GM19463 (cell line): ENCODE measurements around the gene WFDC9.
"Not testable (repeated sequence)": the region's sequence is repeated elsewhere in the genome, so short reads cannot be mapped to it uniquely, and the experiment has no call there.

ENCODE experiments used
- ATAC-seq: cut with Tn5 transposase; IDR thresholded peaks from one replicate; pipeline ENCODE4 v1.9.1; 2021; ENCODE audit warnings: mild to moderate bottlenecking, moderate library complexity; ENCODE audit not compliant: unreplicated experiment

WFDC9 gene

DNA sequence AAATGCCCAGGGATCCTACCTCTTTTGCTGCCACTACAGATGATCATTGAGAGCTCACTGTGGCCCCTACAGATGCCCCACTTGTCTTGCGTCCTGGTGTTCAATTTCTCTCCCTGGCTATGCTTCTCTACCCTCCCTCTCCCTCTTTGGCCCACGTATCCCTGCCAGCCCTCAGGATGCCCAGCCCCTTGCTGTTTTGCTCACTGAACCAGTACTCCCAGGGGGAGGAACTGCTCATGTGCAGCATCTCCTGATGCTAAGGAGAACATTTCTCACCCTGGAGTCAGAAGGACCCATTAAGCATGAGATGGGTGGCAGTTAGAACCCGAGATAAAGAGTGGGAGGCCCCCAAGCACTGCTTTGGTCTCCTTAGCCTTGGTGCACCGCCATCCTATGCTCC, at the start of gene WFDC9:
Gene WFDC9 (minus strand): TSS at position 101 of the 400 bp plus-strand sequence. CDS start 21,103 bp downstream, outside the sequence.
- no peak for ATAC-seq

DNA sequence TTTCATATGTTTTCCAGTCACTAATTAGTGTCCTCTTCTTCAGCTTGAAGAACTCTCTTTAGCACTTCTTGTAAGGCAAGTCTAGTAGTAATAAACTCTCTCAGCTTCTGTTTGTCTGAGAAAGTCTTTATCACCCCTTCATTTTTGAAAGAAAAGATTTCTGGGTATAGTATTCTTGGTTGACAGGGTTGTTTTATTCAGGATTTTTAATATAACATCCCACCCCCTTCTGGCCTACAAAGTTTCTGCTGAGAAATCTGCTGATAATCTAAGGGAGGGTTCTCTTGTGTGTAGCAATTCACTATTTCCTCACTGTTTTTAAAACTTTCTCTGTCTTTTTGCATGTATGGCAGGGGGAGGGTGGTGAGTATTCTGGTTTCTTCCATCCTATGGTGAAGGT, 48.6 kb upstream of the WFDC9 start:
- ATAC-seq = no peak

DNA sequence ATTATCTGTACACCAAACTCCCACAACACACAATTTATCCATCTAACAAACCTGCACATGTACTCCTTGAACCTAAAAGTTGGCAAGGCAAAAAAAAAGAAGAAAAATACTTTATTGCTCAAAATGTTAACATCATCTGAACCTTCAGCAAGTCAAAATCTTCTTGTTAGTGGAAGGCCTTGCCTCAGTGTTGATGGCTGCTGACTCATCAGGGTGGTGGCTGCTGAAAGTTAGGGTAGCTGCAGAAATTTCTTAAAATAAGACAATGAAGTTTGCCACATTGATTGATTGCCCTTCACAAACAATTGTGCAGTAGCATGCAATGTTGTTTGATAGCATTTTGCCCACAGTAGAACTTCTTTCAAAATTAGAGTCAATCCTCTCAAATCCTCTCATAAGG, 41.7 kb upstream of the WFDC9 start:
- no peak for ATAC-seq

DNA sequence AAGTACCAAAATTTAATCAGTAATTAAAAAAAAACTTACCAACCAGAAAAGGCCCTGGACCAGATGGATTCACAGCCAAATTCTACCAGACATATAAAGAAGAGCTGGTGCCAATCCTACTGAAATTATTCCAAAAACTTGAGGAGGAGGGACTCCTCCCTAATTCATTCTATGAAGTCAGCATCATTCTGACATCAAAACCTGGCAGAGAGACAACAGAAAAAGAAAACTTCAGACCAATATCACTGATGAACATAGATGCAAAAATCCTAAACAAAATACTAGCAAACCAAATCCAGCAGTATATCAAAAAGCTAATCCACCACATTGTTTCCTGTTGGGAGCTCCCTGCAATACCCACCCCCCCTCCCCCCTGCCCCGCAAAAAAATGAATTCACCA, 39.1 kb upstream of the WFDC9 start, which contains the start of gene WFDC11:
Gene WFDC11 (minus strand): TSS at position 101 of the 400 bp plus-strand sequence. CDS start 19,639 bp downstream, outside the sequence.
- no peak for ATAC-seq

DNA sequence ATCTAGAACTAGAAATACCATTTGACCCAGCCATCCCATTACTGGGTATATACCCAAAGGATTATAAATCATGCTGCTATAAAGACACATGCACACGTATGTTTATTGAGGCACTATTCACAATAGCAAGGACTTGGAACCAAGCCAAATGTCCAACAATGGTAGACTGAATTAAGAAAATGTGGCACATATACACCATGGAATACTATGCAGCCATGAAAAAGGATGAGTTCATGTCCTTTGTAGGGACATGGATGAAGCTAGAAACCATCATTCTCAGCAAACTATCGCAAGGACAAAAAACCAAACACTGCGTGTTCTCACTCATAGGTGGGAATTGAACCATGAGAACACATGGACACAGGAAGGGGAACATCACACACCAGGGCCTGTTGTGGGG, 26.0 kb upstream of the WFDC9 start:
- not testable (repeated sequence) for ATAC-seq

DNA sequence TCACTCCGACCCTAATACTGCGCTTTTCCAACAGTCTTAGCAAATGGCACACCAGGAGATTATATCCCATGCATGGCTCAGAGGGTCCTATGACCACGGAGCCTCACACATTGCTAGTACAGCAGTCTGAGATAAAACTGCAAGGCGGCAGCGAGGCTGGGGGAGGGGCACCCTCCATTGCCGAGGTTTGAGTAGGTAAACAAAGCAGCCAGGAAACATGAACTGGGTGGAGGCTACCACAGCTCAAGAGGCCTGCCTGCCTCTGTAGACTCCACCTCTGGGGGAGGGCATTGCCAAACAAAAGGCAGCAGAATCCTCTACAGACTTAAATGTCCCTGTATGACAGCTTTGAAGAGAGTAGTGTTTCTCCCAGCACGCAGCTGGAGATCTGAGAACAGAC, 20.6 kb upstream of the WFDC9 start:
- ATAC-seq = not testable (repeated sequence)

DNA sequence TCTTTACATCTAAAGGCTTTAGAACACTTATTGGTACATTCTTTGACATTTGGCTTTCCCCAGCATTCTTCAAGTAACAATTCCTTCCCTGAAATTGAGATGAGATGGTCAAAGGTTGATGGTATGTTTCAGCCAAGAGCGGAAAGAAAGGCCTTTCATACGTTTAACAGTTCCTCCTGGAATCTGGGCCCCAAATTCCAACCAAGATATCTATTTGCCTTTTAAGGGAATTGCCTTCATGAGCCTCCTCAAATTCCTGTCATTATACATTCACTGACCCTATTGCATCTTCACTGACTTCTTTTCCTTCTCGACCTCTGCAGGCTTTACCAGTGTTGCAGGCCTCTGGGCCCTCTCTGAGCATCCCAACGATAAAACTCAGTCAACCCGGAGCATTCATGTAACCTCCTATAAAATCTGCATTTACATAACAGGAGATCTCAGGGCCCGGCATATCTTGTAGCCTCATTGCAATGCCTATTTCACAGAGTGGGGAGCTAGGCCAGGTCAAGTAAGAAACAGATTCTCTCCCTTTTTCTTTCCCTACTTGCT, 18.3 kb upstream of the WFDC9 start:
- no peak for ATAC-seq

DNA sequence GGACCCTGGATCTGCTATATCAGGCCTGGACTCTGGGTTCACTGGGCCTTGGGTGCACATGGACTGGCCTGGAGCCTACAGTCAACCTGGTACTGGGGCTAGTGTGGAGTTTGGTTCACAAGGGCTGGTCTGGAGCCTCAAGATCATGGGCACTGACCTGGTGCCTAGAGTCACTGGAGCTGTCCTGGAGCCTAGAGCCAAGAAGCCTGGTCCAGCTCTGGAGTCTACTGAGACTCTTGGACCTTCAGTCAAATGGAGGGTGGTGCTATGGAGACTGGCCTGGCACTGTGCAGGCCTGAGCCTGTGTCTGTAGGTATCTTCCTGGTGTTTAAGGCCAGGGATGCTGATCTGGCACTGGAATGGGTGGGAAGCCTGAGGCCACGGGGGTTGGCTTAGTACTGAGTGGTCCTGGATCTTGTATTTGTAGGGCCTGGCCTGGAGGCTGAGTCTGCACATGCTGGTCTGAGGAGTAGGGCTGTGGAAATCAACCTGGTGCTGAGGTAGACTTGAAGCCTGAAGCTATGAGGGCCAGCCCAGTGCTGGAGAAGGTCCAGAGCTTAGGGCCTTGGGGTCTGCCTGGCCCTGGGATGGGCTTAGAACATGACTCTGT, 16.5 kb upstream of the WFDC9 start:
- ATAC-seq = no peak

DNA sequence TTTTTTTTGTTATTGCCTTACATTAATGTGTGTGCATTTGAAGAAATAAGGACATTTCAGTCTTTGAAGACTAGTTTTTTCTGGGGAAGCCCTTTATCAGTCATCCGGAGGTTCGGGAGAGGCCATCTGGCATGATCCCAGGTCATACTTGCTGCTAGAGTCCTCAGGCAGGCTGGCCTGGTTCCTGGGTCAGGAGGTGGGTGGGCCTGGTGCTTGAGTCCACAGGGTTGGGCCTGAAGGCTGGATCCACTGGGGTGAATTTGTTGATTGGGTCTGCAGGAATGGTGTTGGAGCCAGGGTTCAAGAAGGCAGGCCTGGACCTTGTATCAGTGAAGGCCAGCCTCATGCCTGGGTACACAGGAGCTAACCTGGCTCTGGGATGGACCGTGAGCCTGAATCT, 15.8 kb upstream of the WFDC9 start:
- ATAC-seq = no peak

DNA sequence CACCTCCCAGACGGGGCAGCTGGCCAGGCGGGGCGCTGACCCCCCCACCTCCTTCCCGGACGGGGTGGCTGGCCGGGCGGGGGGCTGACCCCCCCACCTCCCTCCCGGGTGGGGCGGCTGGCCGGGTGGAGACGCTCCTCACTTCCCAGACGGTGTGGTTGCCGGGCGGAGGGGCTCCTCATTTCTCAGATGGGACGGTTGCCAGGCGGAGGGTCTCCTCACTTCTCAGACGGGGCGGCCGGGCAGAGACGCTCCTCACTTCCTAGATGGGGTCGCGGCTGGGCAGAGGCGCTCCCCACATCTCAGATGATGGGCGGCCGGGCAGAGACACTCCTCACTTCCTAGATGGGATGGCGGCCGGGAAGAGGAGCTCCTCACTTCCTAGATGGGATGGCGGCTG, 14.8 kb upstream of the WFDC9 start:
- ATAC-seq = not testable (repeated sequence)

DNA sequence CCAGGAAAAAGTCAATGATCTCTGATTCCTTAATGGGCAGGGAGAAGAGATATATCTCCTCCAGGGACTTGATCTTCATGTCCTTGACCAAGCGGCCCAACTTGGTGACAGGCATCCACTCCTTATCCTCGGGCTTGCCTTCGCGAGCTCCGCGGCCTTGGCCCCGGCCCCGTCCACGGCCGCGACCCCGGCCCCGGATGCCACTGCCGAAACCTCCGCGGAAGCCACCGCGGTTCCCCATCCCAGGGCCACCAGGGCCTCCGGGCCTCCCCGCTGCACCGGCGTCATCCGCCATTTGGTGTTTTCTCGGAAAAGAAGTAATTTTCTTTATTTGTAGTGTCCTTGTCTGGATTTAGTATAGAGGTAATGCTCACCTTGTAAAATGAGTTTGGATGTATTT, 10.0 kb upstream of the WFDC9 start:
- not testable (repeated sequence) for ATAC-seq

DNA sequence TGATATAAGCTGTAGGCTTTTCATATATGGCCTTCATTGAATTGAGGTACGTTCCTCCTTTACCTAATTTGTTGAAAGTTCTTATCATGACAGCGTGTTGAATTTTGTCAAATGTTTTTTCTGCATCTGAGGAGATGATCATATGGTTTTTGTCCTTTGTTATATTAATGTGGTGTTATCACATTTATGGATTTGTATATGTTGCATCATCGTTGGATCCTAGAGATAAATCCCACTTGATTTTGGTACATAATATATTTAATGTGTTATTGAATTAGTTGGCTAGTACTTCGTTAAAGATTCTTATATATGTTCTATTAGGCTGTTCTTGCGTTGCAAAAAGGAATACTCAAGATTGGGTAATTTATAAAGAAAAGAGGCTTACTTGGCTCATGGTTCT, 8.6 kb upstream of the WFDC9 start:
- ATAC-seq = no peak

DNA sequence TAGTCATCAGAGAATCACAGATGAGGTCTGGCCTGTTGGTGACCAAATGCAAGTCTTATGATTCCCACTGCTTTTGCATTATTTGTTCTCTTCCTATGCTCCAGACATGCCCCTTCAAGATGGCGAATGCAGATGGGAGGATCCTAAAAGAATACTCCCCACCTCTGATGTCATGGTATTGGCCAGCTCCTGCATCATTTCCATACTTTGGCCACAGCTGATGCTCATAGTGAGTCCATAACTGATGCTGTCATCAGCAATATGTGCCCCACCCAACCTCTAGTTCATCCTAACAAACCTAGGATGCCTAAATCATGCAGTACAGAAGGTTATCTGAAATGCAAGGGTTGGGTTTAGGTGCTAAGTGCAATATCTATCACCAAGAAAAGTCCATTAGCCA, 5.4 kb upstream of the WFDC9 start:
- no peak for ATAC-seq

DNA sequence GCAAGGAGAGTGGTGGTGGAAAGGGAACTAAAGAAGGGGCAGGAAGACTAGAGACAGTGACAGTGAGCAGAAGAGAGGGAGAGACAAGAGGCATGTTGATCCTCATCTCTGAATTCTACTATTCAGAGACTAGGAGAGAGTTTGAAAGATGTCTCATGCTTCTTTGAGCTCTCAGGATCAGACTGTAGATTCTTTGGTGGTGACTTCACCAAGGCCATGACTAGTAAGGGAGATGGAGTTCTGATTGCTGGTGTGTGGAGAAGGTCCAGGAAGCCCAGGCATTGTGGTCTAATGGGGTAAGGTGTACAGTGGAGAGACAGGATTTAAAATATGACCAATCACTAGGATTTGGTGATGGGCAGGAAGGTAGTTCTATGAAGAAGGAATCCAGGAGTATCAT, 713 bp downstream of the WFDC9 start:
- no peak for ATAC-seq

DNA sequence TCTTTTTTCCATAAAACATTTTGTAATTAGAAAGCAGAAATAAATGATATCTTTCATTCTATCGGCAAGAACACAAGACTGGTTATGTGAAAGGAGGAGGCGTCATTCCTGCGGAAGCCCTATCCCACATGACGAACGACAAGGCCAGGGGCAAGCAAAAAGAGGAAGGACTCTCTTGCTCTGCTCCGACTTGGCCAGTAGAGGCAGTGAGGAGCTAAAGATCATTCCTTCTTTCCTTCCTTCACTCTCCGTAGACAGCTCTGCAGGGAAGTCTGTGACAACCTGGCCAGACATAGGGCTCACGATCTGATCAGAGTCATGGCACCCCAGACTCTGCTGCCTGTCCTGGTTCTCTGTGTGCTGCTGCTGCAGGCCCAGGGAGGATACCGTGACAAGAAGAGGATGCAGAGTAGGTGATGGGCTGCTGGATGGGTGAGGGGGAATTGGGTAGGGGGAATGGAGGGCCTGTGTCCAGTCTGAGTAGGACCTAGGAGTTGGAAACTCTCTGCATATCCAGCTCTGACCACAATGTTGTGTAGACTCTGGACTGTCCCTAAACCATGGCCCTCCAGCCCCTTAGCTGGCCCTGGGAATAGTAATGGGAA, 1.5 kb downstream of the WFDC9 start, which contains the start of gene WFDC10A:
Gene WFDC10A (plus strand): TSS at position 244 of the 605 bp plus-strand sequence. CDS start 75 bp downstream, at position 319.
- no peak for ATAC-seq

DNA sequence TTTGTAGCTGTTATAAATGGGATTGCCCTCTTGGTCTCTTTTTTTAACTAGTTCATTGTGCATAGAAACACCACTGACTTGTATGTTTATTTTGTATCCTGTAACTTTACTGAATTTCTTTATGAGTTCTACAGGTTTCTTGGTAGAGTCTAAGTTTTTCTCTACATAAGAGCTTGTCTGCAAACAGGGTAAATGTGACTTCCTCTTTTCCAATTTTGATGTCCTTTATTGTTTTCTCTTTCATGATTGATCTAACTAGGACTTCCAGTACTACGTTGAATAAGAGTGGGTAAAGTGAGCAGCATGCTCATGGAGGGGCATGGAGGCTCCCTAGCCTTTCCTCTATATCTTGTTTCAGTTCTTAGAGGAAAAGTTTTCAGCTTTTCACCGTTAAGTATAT, 4.5 kb downstream of the WFDC9 start:
- no peak for ATAC-seq

DNA sequence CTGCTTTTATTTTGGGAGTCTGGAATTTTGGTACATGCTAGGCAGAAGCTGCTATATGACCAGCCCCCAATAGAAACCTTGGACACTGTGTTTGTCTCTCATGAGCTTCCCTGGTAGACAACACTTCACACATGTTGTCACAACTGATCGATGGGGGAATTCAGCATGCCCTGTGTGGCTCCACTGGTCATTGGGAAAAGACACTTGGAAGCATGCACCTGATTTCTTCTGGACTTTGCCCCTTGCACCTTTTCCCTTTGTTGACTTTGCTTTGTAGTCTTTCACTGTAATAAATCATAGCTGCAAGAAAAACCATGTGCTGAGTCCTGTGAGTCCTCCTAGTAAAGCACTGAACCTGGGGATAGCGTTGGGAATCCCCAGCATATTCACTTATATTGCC, 9.5 kb downstream of the WFDC9 start:
- ATAC-seq = no peak

DNA sequence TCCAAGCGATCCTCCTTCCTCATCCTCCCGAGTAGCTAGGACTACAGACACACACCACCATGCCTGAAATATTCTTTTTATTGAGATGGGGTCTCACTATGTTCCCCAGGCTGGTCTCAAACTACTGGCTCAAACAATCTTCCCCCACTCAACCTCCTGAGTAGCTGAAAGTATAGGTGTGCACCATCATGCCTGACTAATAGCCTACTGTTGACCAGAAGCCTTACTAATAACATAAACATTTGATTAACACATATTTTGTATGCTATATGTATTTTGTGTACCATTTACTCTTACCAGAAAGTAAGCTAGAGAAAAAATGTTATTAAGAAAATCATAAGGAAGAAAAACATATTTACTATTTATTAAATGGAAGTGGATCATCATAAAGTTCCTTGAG, 13.5 kb downstream of the WFDC9 start:
- ATAC-seq = no peak

DNA sequence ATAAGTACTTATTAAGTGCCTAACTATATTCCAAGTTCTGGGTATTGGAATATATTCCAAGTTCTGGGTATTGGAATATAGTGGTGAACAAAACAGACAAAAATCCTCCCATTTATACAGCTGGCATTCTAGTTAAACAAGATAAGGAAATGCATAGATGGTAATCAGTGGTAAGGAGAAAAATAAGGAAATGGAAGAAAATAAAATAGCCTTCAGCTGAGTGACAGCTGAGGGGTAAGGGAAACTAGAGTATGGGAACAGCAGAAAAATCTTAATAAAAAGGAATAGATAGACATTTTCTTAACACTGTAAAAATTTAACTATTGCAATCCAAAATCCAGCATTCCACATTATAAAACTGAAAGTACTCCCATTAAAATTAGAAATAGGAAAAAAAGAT, 18.8 kb downstream of the WFDC9 start:
- no peak for ATAC-seq

DNA sequence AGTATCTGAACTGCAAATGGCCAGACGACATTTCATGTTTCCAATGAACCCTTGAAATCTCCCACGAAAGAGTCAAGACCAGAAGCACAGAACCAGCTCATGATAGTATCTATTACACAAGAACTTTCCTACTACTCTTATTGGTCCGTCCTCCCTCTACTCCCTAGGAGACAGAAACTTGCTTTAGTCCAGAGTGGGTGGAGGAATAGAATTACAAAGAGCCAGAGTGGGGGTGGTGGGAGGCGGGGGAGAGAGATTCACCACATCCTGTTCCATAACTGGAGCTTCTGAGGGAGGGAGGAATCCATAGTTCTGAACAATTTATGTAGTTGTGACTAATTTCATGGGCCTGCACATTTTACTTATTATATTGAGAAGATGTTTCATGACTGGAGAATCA, 20.0 kb downstream of the WFDC9 start:
- ATAC-seq = no peak

DNA sequence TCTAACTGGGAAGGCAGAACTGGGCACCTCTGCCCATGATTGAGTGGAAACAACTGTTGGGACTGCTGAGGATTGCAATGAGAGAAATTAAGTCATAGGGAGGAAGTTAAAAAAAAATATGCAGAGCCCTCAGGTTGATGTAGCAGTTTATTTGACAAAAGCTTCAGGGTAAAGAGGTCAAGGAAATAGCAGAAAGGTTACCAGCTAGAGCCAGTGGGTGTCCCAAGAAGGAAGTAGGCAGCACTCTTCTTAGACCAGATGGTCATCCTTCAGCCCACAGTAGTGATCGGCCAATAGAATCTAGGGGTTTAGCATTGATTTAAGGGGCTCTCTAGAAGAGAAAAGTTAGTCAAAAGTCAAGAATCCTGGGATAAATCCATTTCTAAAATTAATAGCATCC, 23.3 kb downstream of the WFDC9 start:
- ATAC-seq = no peak

DNA sequence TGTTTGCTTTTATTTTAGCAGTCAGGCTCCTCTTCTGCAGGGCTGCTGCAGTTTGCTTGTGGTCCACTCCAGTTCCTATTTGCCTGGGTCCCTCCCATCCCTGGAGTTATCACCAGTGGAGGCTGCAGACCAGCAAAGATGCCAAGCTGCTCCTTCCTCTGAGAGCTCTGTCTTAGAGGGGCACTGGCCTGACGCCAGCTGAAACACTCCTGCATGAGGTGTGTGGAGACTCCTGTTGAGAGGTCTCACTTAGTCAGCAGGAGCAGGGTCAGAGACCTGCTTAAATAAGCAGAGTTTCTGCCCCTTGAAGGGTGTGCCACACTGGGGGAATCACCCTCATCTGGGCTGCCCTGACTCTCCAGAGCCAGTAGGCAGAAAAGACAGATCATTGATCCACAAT, 35.8 kb downstream of the WFDC9 start:
- no peak for ATAC-seq
